GM12892 (cell line): Measurements from ENCODE around the gene USP7.
"Not testable (repeated sequence)": the region's sequence is repeated elsewhere in the genome, so short reads cannot be mapped to it uniquely, and the experiment has no call there.

Experiments
- DNase-seq: peaks from one replicate; pipeline ENCODE4 v3.0.0; 2011; ENCODE audit not compliant: insufficient read length
- FAIRE-seq: peaks from 2 replicates; lab custom pipeline; 2011; peaks lifted over from hg19 to GRCh38; lab: Jason Lieb, UNC
- POLR2A ChIP-seq: IDR thresholded peaks from 2 replicates; pipeline ENCODE4 v1.6.1; 2011; ENCODE audit warnings: low read depth, low read length, control low read depth
- POLR2AphosphoS5 ChIP-seq: IDR thresholded peaks from 2 replicates; pipeline ENCODE4 v1.6.1; 2011; ENCODE audit warnings: low read depth, low read length, control low read depth
- TAF1 ChIP-seq: IDR thresholded peaks from 2 replicates; pipeline ENCODE4 v1.6.1; 2011; ENCODE audit warnings: low read depth, mild to moderate bottlenecking, control low read depth, low read length, borderline replicate concordance

USP7 gene

GRCh38 chr16:8998108-8998507 lies 34.4 kb upstream of the USP7 start:
- no peak for FAIRE-seq
- DNase-seq, result no peak
- TF ChIP-seq POLR2A (no peak), TAF1 (no peak), POLR2AphosphoS5 (no peak)

GRCh38 chr16:8996891-8997290 lies 33.2 kb upstream of the USP7 start:
- no peak for TF ChIP-seq POLR2AphosphoS5
- TF ChIP-seq TAF1, result no peak
- TF ChIP-seq POLR2A, result no peak
- DNase-seq, result no peak
- FAIRE-seq, result no peak

- DNase-seq, result no peak
- FAIRE-seq, result no peak
- no peak for TF ChIP-seq POLR2A
- TF ChIP-seq TAF1, result no peak
- no peak for TF ChIP-seq POLR2AphosphoS5
Observed at GRCh38 chr16:8990445-8990844, 26.7 kb upstream of the USP7 start.

GRCh38 chr16:8989099-8989878 lies 25.6 kb upstream of the USP7 start:
- DNase-seq, result no peak
- no peak for FAIRE-seq

GRCh38 chr16:8986818-8987191 lies 23.1 kb upstream of the USP7 start:
- DNase-seq (no peak), FAIRE-seq (no peak)

More at GRCh38 chr16:8989099-8989878, 25.6 kb upstream of the USP7 start:
- TF ChIP-seq POLR2A, result no peak
- TF ChIP-seq TAF1, result no peak
- no peak for TF ChIP-seq POLR2AphosphoS5

GRCh38 chr16:8986111-8986510 lies 22.4 kb upstream of the USP7 start:
- TF ChIP-seq POLR2A (no peak), TAF1 (no peak), POLR2AphosphoS5 (no peak)
- no peak for DNase-seq
- no peak for FAIRE-seq

More at GRCh38 chr16:8986818-8987191, 23.1 kb upstream of the USP7 start:
- TF ChIP-seq POLR2AphosphoS5 (no peak), TAF1 (no peak), POLR2A (no peak)

- TF ChIP-seq POLR2A, result no peak
- no peak for TF ChIP-seq POLR2AphosphoS5
- no peak for TF ChIP-seq TAF1
- DNase-seq (no peak), FAIRE-seq (no peak)
Observed at GRCh38 chr16:8982816-8983215, 19.1 kb upstream of the USP7 start.

GRCh38 chr16:8981901-8982300 lies 18.2 kb upstream of the USP7 start:
- FAIRE-seq, DNase-seq: not testable (repeated sequence)

- not testable (repeated sequence) for DNase-seq, FAIRE-seq
Observed at GRCh38 chr16:8976189-8976588, 12.5 kb upstream of the USP7 start.

GRCh38 chr16:8975039-8975438 lies 11.3 kb upstream of the USP7 start:
- FAIRE-seq (no peak), DNase-seq (no peak)
- TF ChIP-seq TAF1 (no peak), POLR2AphosphoS5 (no peak), POLR2A (no peak)

- TF ChIP-seq POLR2A (no peak), POLR2AphosphoS5 (no peak), TAF1 (no peak)
- FAIRE-seq, result no peak
- no peak for DNase-seq
Observed at GRCh38 chr16:8972843-8973586, 9.3 kb upstream of the USP7 start.

- no peak for DNase-seq
- no peak for FAIRE-seq
- TF ChIP-seq POLR2AphosphoS5 (no peak), POLR2A (no peak), TAF1 (no peak)
Observed at GRCh38 chr16:8971416-8971815, 7.7 kb upstream of the USP7 start.

- not testable (repeated sequence) for FAIRE-seq, DNase-seq
Observed at GRCh38 chr16:8969202-8969897, 5.6 kb upstream of the USP7 start.

- FAIRE-seq, DNase-seq: not testable (repeated sequence)
Observed at GRCh38 chr16:8968054-8968453, 4.3 kb upstream of the USP7 start.
